ENCODE measurements around the gene KLHL20. TPM values are rescaled to one million over a fixed set of nuclear protein-coding genes. Genes with fewer than 3 reads are reported as not detected.

Gene KLHL20
- total RNA-seq, 1 experiment from 2014 or later = 12.8 TPM

GRCh38 chr1:173753830-173754229 is 39.0 kb downstream of the KLHL20 start:
- intact Hi-C loops (cut with micrococcal nuclease; ENCODE audit: unreplicated experiment) = no loop called here
- no peaks in the 10 kb centered on the region for H3K4me1 ChIP-seq
- Mint-ChIP-seq H3K4me1 (ENCODE audit: low read depth, unreplicated experiment) (no peaks in the 10 kb centered on the region), H3K27me3 (ENCODE audit: insufficient read depth, unreplicated experiment) (no peaks in the 10 kb centered on the region), H3K4me3 (ENCODE audit: unreplicated experiment) (no peak overlapping the region), H3K36me3 (ENCODE audit: insufficient read depth, unreplicated experiment) (peaks cover 28% of the 10 kb centered on the region), H3K9me3 (ENCODE audit: unreplicated experiment) (no peaks in the 10 kb centered on the region), H3K27ac (ENCODE audit: unreplicated experiment) (no peak overlapping the region)
- H3K36me3 ChIP-seq (ENCODE audit: control insufficient read depth, insufficient read depth, low read length) = no peaks in the 10 kb centered on the region
- no peaks in the 10 kb centered on the region for H3K9me3 ChIP-seq
- BruUV-seq (replicated peaks) = no TSS peak
- ChIA-PET CTCF (no interaction called here), POLR2A (no interaction called here)
- DNase-seq = no peak
- no peaks in the 10 kb centered on the region for H3K27me3 ChIP-seq (replicated peaks; ENCODE audit: control insufficient read depth, insufficient read depth, low read length)
- TF ChIP-seq CTCF (IDR thresholded peaks at IDR 0.05; ENCODE audit: insufficient read depth in 1 of 2, low read depth in 1 of 2, low read length in 1 of 2, severe bottlenecking in 1 of 2, unreplicated experiment in 1 of 2) = no peak
- H3K4me3 ChIP-seq (ENCODE audit: low read depth, low read length) = no peak overlapping the region

GRCh38 chr1:173757666-173758065 is 42.9 kb downstream of the KLHL20 start:
- no peak overlapping the region for H3K27ac Mint-ChIP-seq (ENCODE audit: unreplicated experiment)
- H3K27me3 Mint-ChIP-seq (ENCODE audit: insufficient read depth, unreplicated experiment) = no peaks in the 10 kb centered on the region
- Histone ChIP-seq H3K4me3 (ENCODE audit: low read depth, low read length) (no peak overlapping the region), H3K9me3 (no peaks in the 10 kb centered on the region), H3K36me3 (ENCODE audit: control insufficient read depth, insufficient read depth, low read length) (0 out of 2 replicates have a peak, but pooled peaks cover 1% of the 10 kb centered on the region), H3K27me3 (replicated peaks; ENCODE audit: control insufficient read depth, insufficient read depth, low read length) (no peaks in the 10 kb centered on the region), H3K4me1 (no peaks in the 10 kb centered on the region)
- BruUV-seq (replicated peaks) = no TSS peak
- ChIA-PET CTCF (no interaction called here), POLR2A (no interaction called here)
- intact Hi-C loops (cut with micrococcal nuclease; ENCODE audit: unreplicated experiment) = no loop called here
- peaks cover 40% of the 10 kb centered on the region for H3K36me3 Mint-ChIP-seq (ENCODE audit: insufficient read depth, unreplicated experiment)
- H3K9me3 Mint-ChIP-seq (ENCODE audit: unreplicated experiment) = peaks cover 29% of the 10 kb centered on the region
- no peak for DNase-seq
- no peak for TF ChIP-seq CTCF (IDR thresholded peaks at IDR 0.05; ENCODE audit: insufficient read depth in 1 of 2, low read depth in 1 of 2, low read length in 1 of 2, severe bottlenecking in 1 of 2, unreplicated experiment in 1 of 2)
- no peak overlapping the region for H3K4me3 Mint-ChIP-seq (ENCODE audit: unreplicated experiment)
- H3K4me1 Mint-ChIP-seq (ENCODE audit: low read depth, unreplicated experiment) = no peaks in the 10 kb centered on the region

GRCh38 chr1:173758110-173758509 is 43.3 kb downstream of the KLHL20 start:
- no peak overlapping the region for H3K4me3 Mint-ChIP-seq (ENCODE audit: unreplicated experiment)
- DNase-seq = no peak
- ChIA-PET POLR2A (no interaction called here), CTCF (no interaction called here)
- no peak for TF ChIP-seq CTCF (IDR thresholded peaks at IDR 0.05; ENCODE audit: insufficient read depth in 1 of 2, low read depth in 1 of 2, low read length in 1 of 2, severe bottlenecking in 1 of 2, unreplicated experiment in 1 of 2)
- 0 out of 2 replicates have a peak, but pooled peaks cover 1% of the 10 kb centered on the region for H3K36me3 ChIP-seq (ENCODE audit: control insufficient read depth, insufficient read depth, low read length)
- peaks cover 40% of the 10 kb centered on the region for H3K36me3 Mint-ChIP-seq (ENCODE audit: insufficient read depth, unreplicated experiment)
- no peaks in the 10 kb centered on the region for H3K4me1 ChIP-seq
- H3K27me3 ChIP-seq (replicated peaks; ENCODE audit: control insufficient read depth, insufficient read depth, low read length) = no peaks in the 10 kb centered on the region
- intact Hi-C loops (cut with micrococcal nuclease; ENCODE audit: unreplicated experiment) = no loop called here
- H3K4me3 ChIP-seq (ENCODE audit: low read depth, low read length) = no peak overlapping the region
- BruUV-seq (replicated peaks) = no TSS peak
- no peak overlapping the region for H3K27ac Mint-ChIP-seq (ENCODE audit: unreplicated experiment)
- H3K9me3 Mint-ChIP-seq (ENCODE audit: unreplicated experiment) = peaks cover 33% of the 10 kb centered on the region
- no peaks in the 10 kb centered on the region for H3K4me1 Mint-ChIP-seq (ENCODE audit: low read depth, unreplicated experiment)
- H3K9me3 ChIP-seq = no peaks in the 10 kb centered on the region; the same call in 1 of the 2 replicates
- no peaks in the 10 kb centered on the region for H3K27me3 Mint-ChIP-seq (ENCODE audit: insufficient read depth, unreplicated experiment)
